Mesenchymal stem cell (in vitro differentiated cells and primary cell): ENCODE measurements around the gene PLIN5.

Source experiments
- DNase-seq: peaks from one replicate; pipeline ENCODE4 v3.0.0-alpha.2; 2013
- H2AFZ ChIP-seq: one replicate; pipeline ENCODE4 v1.6.1; 2013; ENCODE audit warnings: low read depth, mild to moderate bottlenecking, control low read depth, inconsistent platforms, low read length, moderate library complexity
- H2AK5ac ChIP-seq: 2 replicates; pipeline ENCODE4 v1.6.1; 2013; ENCODE audit warnings: low read length, moderate library complexity, mild to moderate bottlenecking, inconsistent platforms; ENCODE audit not compliant: severe bottlenecking
- H2BK120ac ChIP-seq: one replicate; pipeline ENCODE4 v1.6.1; 2013; ENCODE audit warnings: low read depth, mild to moderate bottlenecking, inconsistent platforms, low read length, moderate library complexity
- H2BK12ac ChIP-seq, 2 experiments: one replicate each; pipeline ENCODE4 v1.6.1; 2013; ENCODE audit warnings: inconsistent platforms in 2 of 2, low read length in 2 of 2, mild to moderate bottlenecking in 2 of 2, moderate library complexity in 2 of 2, control low read depth in 1 of 2
- H2BK15ac ChIP-seq: one replicate; pipeline ENCODE4 v1.6.1; 2013; ENCODE audit warnings: mild to moderate bottlenecking, low read depth, inconsistent platforms; ENCODE audit not compliant: poor library complexity, severe bottlenecking
- H2BK5ac ChIP-seq: 2 replicates; pipeline ENCODE4 v1.6.1; 2013; ENCODE audit warnings: low read depth, mild to moderate bottlenecking, low read length, control low read depth, inconsistent platforms; ENCODE audit not compliant: poor library complexity, severe bottlenecking
- H3K14ac ChIP-seq, 2 experiments: one replicate each; pipeline ENCODE4 v1.6.1; 2013; ENCODE audit warnings: inconsistent platforms in 2 of 2, low read length in 2 of 2, control low read depth in 1 of 2, mild to moderate bottlenecking in 1 of 2, moderate library complexity in 1 of 2
- H3K18ac ChIP-seq, 2 experiments: one replicate each; pipeline ENCODE4 v1.6.1; 2013; ENCODE audit warnings: inconsistent platforms in 2 of 2, low read length in 2 of 2, control low read depth in 1 of 2, low read depth in 1 of 2, mild to moderate bottlenecking in 1 of 2
- H3K23ac ChIP-seq, 2 experiments: one replicate each; pipeline ENCODE4 v1.6.1; 2013; ENCODE audit warnings: inconsistent platforms in 2 of 2, low read length in 2 of 2, mild to moderate bottlenecking in 2 of 2, moderate library complexity in 2 of 2, control low read depth in 1 of 2
- H3K27ac ChIP-seq: 2 replicates; pipeline ENCODE4 v1.5.1; 2013; ENCODE audit warnings: mild to moderate bottlenecking, moderate library complexity, low read length, control low read depth, inconsistent platforms; ENCODE audit not compliant: poor library complexity, severe bottlenecking
- H3K27me3 ChIP-seq, 2 experiments: 2 replicates each; pipeline versions ENCODE4 v1.6.1 to v1.7.0; 2013; ENCODE audit warnings: low read length in 2 of 2, mild to moderate bottlenecking in 2 of 2, moderate library complexity in 2 of 2, control low read depth in 1 of 2, inconsistent platforms in 1 of 2; ENCODE audit not compliant: control insufficient read depth in 1 of 2, insufficient read depth in 1 of 2
- H3K36me3 ChIP-seq, 2 experiments: 2 replicates each; pipeline versions ENCODE4 v1.6.1 to v1.7.0; 2013; ENCODE audit warnings: low read length in 2 of 2, control low read depth in 1 of 2, inconsistent platforms in 1 of 2, low read depth in 1 of 2, mild to moderate bottlenecking in 1 of 2; ENCODE audit not compliant: insufficient read depth in 2 of 2, control insufficient read depth in 1 of 2
- H3K4ac ChIP-seq, 2 experiments: one replicate each; pipeline ENCODE4 v1.6.1; 2013; ENCODE audit warnings: inconsistent platforms in 2 of 2, low read length in 2 of 2, mild to moderate bottlenecking in 2 of 2, moderate library complexity in 2 of 2, control low read depth in 1 of 2, low read depth in 1 of 2
- H3K4me1 ChIP-seq: 2 replicates; pipeline ENCODE4 v1.6.1; 2013; ENCODE audit warnings: low read depth, low read length, control low read depth; ENCODE audit not compliant: control insufficient read depth, insufficient read depth
- H3K4me2 ChIP-seq: 2 replicates; pipeline ENCODE4 v1.6.1; 2013; ENCODE audit warnings: low read length, mild to moderate bottlenecking, inconsistent platforms; ENCODE audit not compliant: poor library complexity, severe bottlenecking
- H3K4me3 ChIP-seq, 2 experiments: 2 replicates each; pipeline versions ENCODE4 v1.5.1 to v1.7.0; 2013; ENCODE audit warnings: low read length in 2 of 2, mild to moderate bottlenecking in 2 of 2, control low read depth in 1 of 2, low read depth in 1 of 2; ENCODE audit not compliant: insufficient read depth in 1 of 2
- H3K79me1 ChIP-seq: replicated peaks from 2 replicates; pipeline ENCODE4 v1.6.1; 2013; ENCODE audit warnings: mild to moderate bottlenecking, control low read depth, low read length, inconsistent platforms; ENCODE audit not compliant: poor library complexity, severe bottlenecking
- H3K9ac ChIP-seq: 2 replicates; pipeline ENCODE4 v1.7.0; 2013; ENCODE audit warnings: mild to moderate bottlenecking, low read length, moderate library complexity
- H3K9me3 ChIP-seq: 2 replicates; pipeline ENCODE4 v1.7.0; 2013; ENCODE audit warnings: mild to moderate bottlenecking, low read length; ENCODE audit not compliant: control insufficient read depth
- H4K8ac ChIP-seq: one replicate; pipeline ENCODE4 v1.6.1; 2013; ENCODE audit warnings: inconsistent platforms, mild to moderate bottlenecking, low read length, moderate library complexity
- H4K91ac ChIP-seq: one replicate; pipeline ENCODE4 v1.6.1; 2013; ENCODE audit warnings: mild to moderate bottlenecking, low read length, inconsistent platforms
- WGBS: methylation state at CpG from one replicate; pipeline ENCODE4 v1.1.7; 2013; ENCODE audit warnings: mixed read lengths; 5-methylcytosine and 5-hydroxymethylcytosine counted together

Gene PLIN5

GRCh38 chr19:4553092-4553695 is 18.2 kb upstream of the PLIN5 start:
- Histone ChIP-seq H2AFZ (no peak overlapping the region), H3K27me3 (peaks cover 0 to 42% of the 10 kb centered on the region in 2 experiments), H3K18ac (no peak overlapping the region), H3K27ac (no peak overlapping the region), H4K91ac (no peak overlapping the region), H3K36me3 (peaks cover 0 to 28% of the 10 kb centered on the region in 2 experiments), H2BK5ac (no peak overlapping the region), H3K4ac (no peak overlapping the region), H2BK15ac (no peak overlapping the region), H2BK12ac (no peak overlapping the region), H2BK120ac (no peak overlapping the region), H3K9ac (no peak overlapping the region), H4K8ac (no peak overlapping the region), H3K14ac (no peak overlapping the region), H3K4me1 (peaks cover 3% of the 10 kb centered on the region), H3K23ac (no peak overlapping the region), H2AK5ac (no peak overlapping the region), H3K79me1 (no peaks in the 10 kb centered on the region), H3K9me3 (no peaks in the 10 kb centered on the region), H3K4me3 (no peak overlapping the region), H3K4me2 (no peak overlapping the region)
- no peak for DNase-seq

GRCh38 chr19:4552525-4552819 is 17.4 kb upstream of the PLIN5 start:
- no peak overlapping the region for H3K9ac ChIP-seq
- no peak overlapping the region for H3K4me2 ChIP-seq
- H3K23ac ChIP-seq, result no peak overlapping the region
- no peaks in the 10 kb centered on the region for H3K79me1 ChIP-seq
- H3K4me3 ChIP-seq, result no peak overlapping the region
- no peak overlapping the region for H2BK12ac ChIP-seq
- H4K8ac ChIP-seq, result no peak overlapping the region
- H3K9me3 ChIP-seq, result no peaks in the 10 kb centered on the region
- H4K91ac ChIP-seq, result no peak overlapping the region
- no peak overlapping the region for H3K14ac ChIP-seq
- H3K4me1 ChIP-seq, result peaks cover 3% of the 10 kb centered on the region
- DNase-seq, result no peak
- no peak overlapping the region for H2AK5ac ChIP-seq
- no peak overlapping the region for H2BK120ac ChIP-seq
- H3K27ac ChIP-seq, result no peak overlapping the region
- H3K18ac ChIP-seq, result no peak overlapping the region
- H2BK5ac ChIP-seq, result no peak overlapping the region
- peaks cover 0 to 42% of the 10 kb centered on the region in 2 experiments for H3K27me3 ChIP-seq
- no peak overlapping the region for H2BK15ac ChIP-seq
- H2AFZ ChIP-seq, result no peak overlapping the region
- peaks cover 0 to 32% of the 10 kb centered on the region in 2 experiments for H3K36me3 ChIP-seq
- 93% methylated on average over 18 of the region's 18 CpGs for WGBS
- H3K4ac ChIP-seq, result no peak overlapping the region

GRCh38 chr19:4550479-4551050 is 15.5 kb upstream of the PLIN5 start:
- 90% methylated on average over 26 of the region's 26 CpGs for WGBS
- Histone ChIP-seq H2BK12ac (no peak overlapping the region), H2BK5ac (no peak overlapping the region), H2BK15ac (no peak overlapping the region), H2AK5ac (no peak overlapping the region), H4K8ac (no peak overlapping the region), H2BK120ac (no peak overlapping the region), H3K4ac (no peak overlapping the region), H3K4me2 (no peak overlapping the region), H2AFZ (no peak overlapping the region), H3K14ac (no peak overlapping the region), H3K23ac (no peak overlapping the region), H3K36me3 (peaks cover 0 to 27% of the 10 kb centered on the region in 2 experiments), H3K27ac (no peak overlapping the region), H3K27me3 (peaks cover 0 to 44% of the 10 kb centered on the region in 2 experiments), H3K9me3 (no peaks in the 10 kb centered on the region), H4K91ac (no peak overlapping the region), H3K9ac (no peak overlapping the region), H3K79me1 (no peaks in the 10 kb centered on the region), H3K4me3 (no peak overlapping the region), H3K18ac (no peak overlapping the region), H3K4me1 (peaks cover 2% of the 10 kb centered on the region)
- DNase-seq, result no peak

GRCh38 chr19:4550018-4550417 is 15.0 kb upstream of the PLIN5 start:
- Histone ChIP-seq H3K4me3 (no peak overlapping the region), H3K9ac (no peak overlapping the region), H3K18ac (no peak overlapping the region), H4K91ac (no peak overlapping the region), H2BK15ac (no peak overlapping the region), H2BK5ac (no peak overlapping the region), H3K27ac (no peak overlapping the region), H3K4me1 (peaks cover 2% of the 10 kb centered on the region), H3K23ac (no peak overlapping the region), H3K9me3 (no peaks in the 10 kb centered on the region), H3K36me3 (peaks cover 0 to 23% of the 10 kb centered on the region in 2 experiments), H2AK5ac (no peak overlapping the region), H2BK12ac (no peak overlapping the region), H2BK120ac (no peak overlapping the region), H4K8ac (no peak overlapping the region), H3K27me3 (peaks cover 0 to 39% of the 10 kb centered on the region in 2 experiments), H3K4me2 (no peak overlapping the region), H3K4ac (no peak overlapping the region), H3K79me1 (no peaks in the 10 kb centered on the region), H2AFZ (no peak overlapping the region), H3K14ac (no peak overlapping the region)
- no peak for DNase-seq
- WGBS, result 95% methylated on average over 18 of the region's 18 CpGs
